ENCODE data around the gene RBBP4.
"Not testable (repeated sequence)": the region's sequence is repeated elsewhere in the genome, so short reads cannot be mapped to it uniquely, and the experiment has no call there.

The RBBP4 gene

DNA sequence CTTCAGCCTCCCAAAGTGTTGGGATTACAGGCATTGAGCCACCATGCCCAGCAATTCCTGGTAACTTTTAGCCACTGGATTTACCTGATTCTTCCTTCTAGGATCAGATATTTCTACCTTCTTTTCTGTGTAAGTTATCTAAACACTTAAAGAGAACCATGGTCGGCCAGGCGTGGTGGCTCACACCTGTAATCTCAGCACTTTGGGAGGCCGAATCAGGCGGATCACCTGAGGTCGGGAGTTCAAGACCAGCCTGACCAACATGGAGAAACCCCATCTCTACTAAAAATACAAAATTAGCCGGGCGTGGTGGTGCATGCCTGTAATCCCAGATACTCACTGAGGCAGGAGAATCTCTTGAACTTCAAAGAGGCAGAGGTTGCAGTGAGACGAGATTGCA lies 46.0 kb downstream of the RBBP4 start:
- DNase-seq, H3K4me1 Mint-ChIP-seq, H3K27ac Mint-ChIP-seq, H3K9me3 Mint-ChIP-seq, ATAC-seq, H3K4me3 Mint-ChIP-seq: not testable (repeated sequence)
- peaks cover 22% of the 10 kb centered on the region for H3K27me3 Mint-ChIP-seq

DNA sequence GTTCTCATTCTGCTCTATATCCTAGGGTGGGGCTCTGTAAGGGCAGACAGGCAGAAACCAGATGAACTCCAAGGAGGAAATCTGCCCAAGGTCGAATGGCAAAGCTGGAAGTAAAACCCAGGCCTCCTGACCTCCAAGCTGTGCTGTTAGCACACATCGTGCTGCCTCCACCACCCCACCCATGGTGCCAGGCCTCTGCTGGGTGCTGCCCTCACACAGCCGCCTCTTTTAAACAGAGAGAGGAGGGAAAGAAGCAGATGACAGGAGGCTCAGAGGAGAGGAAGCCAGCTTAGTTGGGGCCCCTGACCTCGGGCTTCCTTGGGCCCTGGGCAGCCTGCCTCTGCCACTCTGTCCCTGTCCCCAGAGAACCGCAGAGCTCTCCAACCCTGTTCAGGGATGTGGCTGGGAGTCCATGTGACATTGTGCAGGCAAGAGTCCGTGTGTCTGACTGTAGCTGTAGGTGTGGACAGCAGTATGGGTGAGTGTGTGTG lies 50.5 kb downstream of the RBBP4 start:
- DNase-seq (no peak), ATAC-seq (peak; percentile 8)
- H3K4me1 Mint-ChIP-seq, result peaks cover 8% of the 10 kb centered on the region
- H3K27me3 Mint-ChIP-seq, result peaks cover 59% of the 10 kb centered on the region
- H3K27ac Mint-ChIP-seq, result no peak overlapping the region
- no peak overlapping the region for H3K4me3 Mint-ChIP-seq
- H3K9me3 Mint-ChIP-seq, result no peaks in the 10 kb centered on the region

DNA sequence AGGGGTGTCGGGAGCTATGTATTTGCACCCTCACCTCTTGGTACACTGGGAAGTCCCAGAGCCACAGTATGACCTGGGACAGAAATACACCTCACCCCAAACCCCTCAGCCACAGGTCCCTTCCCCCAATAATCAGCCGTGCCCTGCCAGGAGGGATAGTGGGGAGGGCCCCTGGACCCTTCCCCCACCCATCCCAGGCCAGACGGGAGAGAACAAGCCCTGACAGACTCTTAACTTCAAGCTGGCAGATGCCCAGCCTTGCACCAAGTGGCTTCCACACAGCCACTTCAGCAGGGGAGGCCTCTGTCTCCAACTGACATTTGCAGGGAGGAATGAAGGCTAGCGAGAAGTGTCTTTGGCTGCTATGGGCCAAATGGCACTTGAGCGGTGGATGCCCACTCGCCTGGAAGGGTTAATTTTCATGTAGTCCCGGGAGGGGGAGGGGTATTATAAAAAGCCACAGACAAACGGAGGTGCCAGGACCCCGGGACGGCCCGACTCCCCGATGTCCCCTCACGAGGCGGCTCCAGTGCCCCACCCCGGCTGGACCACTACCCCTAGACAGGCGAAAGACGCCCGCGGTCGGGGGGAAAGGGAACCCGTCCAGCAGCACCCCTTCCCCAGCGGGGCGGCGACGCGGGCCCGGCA lies 51.1 kb downstream of the RBBP4 start:
- peak overlapping the region in 1 of 2 donors; percentile 24 for H3K4me3 Mint-ChIP-seq
- peaks cover 8% of the 10 kb centered on the region for H3K4me1 Mint-ChIP-seq
- peak; percentile 18 for ATAC-seq
- no peak for DNase-seq
- peaks cover 63% of the 10 kb centered on the region for H3K27me3 Mint-ChIP-seq
- no peaks in the 10 kb centered on the region for H3K9me3 Mint-ChIP-seq
- H3K27ac Mint-ChIP-seq, result no peak overlapping the region

DNA sequence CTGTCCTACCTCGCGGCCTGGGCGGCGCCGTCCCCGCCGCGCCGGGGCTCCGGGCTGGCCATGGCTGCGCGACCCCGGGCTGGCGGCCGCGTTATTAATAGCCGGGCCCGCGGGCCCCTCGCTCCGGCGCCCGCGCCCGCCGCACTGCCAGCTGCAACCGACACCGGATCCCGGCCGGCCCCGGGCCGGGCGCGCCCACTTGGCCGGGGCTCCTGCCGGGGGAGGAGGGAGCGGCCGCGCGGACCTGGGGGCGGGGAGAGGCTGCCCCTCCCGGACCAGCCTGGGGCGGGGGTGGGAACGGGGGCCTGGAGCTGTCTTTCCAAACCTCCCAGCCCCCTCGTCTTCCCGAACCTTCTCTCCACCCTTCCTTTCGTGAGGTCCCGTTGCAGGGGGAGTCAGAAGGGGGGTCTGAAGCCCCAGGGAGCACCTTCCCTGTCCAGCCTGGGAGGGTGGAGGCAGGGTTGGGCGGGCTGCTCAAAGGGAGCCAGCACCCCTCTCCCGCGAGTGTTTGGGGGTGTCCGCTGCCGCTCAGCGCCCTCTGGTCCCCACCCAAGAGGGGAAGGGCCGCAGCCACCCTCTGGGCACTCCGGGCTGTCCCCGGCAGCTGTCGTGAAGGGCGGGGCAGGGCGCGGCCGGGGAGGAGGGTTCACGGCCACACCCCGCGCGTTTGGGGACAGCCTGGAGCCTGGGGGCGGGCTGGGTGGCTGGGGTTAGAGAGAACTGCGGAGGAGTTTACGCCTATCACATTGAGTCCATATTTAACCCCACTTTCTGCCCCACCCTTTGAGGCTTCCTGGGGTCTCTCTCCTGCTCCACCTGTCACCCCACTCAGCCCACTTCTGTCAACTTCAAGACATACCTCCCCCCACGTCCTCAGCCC lies 51.8 kb downstream of the RBBP4 start, which contains the start of gene SYNC:
Gene SYNC, minus strand, starts transcription at position 172 of the 880 bp plus-strand sequence. Its CDS starts 110 bp downstream, at position 62.
- Mint-ChIP-seq H3K27me3 (peaks cover 69% of the 10 kb centered on the region), H3K4me3 (peak within 1 kb of the TSS; percentile 5 to 58), H3K27ac (no peak within 1 kb of the TSS), H3K4me1 (peaks cover 8% of the 10 kb centered on the region), H3K9me3 (no peaks in the 10 kb centered on the region)
- DNase-seq, result no peak
- ATAC-seq, result peak; percentile 72

DNA sequence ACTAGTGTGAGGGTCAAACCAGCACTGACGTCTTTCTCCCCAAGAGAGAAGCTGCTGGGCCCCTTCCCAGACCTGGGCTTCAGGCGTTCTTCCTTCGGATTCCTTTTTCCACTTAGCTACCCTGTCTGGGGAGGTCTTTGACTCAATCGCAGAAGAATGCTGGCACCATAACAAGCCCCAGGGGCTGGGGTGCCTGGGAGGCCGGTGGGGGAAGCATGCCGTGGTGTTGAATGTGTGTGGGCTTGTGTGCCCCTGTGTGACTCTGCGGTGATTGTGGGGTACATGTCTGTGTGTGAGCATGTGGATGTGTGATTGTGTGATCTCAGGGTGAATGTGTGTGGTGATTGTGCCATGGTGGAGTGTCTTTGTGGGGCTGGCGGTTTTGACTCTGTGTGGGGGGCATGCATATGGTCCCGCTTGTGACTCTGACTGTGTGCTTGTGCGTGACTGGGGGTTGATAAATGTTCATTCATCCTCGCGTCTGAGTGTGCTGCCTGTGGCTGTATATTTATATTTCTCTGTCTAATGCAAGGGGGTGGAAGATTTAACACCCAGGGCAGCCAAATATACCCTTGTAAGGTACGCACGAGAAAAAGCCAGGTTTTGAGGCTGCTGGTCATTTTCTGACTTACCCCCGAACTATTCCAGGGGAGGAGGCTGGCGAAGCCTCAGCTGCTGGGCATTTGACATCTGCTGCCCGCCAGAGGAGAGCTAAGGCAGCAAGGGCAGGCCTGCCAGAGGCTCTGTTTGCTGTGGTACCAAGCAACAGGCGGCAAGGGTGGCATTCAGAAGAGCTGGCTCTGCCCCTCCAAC lies 52.7 kb downstream of the RBBP4 start:
- H3K4me3 Mint-ChIP-seq, result peak overlapping the region; percentile 5 to 58
- peaks cover 71% of the 10 kb centered on the region for H3K27me3 Mint-ChIP-seq
- peaks cover 8% of the 10 kb centered on the region for H3K4me1 Mint-ChIP-seq
- DNase-seq (no peak), ATAC-seq (no peak)
- H3K27ac Mint-ChIP-seq, result no peak overlapping the region
- no peaks in the 10 kb centered on the region for H3K9me3 Mint-ChIP-seq

DNA sequence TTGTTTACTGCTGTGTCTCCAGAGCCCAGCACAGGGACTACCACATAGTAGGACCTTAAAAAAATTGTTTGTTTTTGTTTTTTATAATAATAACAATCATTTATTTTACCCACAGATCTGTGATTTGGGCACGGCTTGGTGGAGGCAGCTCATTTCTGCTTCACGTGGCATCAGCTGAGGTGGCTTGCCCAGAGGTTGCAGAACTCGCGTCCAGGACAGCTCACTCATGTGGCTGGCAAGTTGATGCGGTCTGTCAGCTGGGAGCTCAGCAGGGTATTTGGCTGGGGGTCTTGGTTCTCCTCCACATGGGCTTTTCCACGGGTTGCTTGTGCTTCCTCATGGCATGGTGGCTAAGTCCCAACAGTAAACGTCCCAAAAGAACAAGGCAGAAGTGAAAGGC lies 54.5 kb downstream of the RBBP4 start:
- DNase-seq (no peak), ATAC-seq (no peak)
- H3K27ac Mint-ChIP-seq, result no peak overlapping the region
- no peak overlapping the region for H3K4me3 Mint-ChIP-seq
- H3K27me3 Mint-ChIP-seq, result peaks cover 62% of the 10 kb centered on the region
- peaks cover 8% of the 10 kb centered on the region for H3K4me1 Mint-ChIP-seq
- no peaks in the 10 kb centered on the region for H3K9me3 Mint-ChIP-seq

DNA sequence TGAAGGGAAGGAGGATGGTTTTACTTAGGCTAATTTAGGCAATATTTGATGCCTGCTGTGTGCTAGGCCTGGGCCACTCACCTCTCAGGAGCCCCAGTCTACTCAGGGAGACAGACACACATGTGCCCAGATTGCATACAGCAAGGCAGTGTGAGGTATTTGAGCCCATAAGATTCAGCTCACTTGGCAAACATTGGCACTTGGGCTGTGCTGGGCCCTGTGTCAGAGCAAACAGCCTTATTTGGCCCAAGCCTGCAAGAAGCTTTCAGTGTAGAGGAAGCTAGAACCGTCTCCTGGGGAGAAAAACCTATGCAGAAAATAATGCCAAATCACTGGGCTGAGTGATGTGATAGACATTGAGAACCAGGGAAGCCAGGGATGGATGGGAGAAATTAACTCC lies 55.5 kb downstream of the RBBP4 start:
- no peak overlapping the region for H3K4me3 Mint-ChIP-seq
- H3K27ac Mint-ChIP-seq, result no peak overlapping the region
- DNase-seq (no peak), ATAC-seq (no peak)
- peaks cover 8% of the 10 kb centered on the region for H3K4me1 Mint-ChIP-seq
- H3K9me3 Mint-ChIP-seq, result no peaks in the 10 kb centered on the region
- H3K27me3 Mint-ChIP-seq, result peaks cover 54% of the 10 kb centered on the region

DNA sequence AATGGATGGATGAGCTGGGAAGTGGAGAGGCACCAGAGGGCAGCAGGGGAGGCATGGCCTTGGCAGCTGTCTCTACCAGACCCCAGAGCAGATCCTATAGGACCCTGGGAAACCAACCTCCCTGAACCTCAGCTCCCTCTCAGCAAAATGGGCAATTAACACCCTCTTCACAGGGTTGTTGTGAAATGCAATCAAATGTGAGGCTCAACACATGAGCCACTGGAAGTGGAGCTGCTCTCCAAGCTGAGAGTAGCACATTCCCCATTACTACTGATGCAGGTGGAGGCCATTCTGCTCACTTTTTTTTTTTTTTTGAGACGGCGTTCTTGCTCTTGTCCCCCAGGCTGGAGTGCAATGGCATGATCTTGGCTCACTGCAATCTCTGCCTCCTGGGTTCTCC lies 58.1 kb downstream of the RBBP4 start:
- DNase-seq (no peak), ATAC-seq (no peak)
- H3K4me1 Mint-ChIP-seq, result peaks cover 9% of the 10 kb centered on the region
- H3K4me3 Mint-ChIP-seq, result no peak overlapping the region
- peaks cover 42% of the 10 kb centered on the region for H3K27me3 Mint-ChIP-seq
- H3K9me3 Mint-ChIP-seq, result no peaks in the 10 kb centered on the region
- H3K27ac Mint-ChIP-seq, result no peak overlapping the region

DNA sequence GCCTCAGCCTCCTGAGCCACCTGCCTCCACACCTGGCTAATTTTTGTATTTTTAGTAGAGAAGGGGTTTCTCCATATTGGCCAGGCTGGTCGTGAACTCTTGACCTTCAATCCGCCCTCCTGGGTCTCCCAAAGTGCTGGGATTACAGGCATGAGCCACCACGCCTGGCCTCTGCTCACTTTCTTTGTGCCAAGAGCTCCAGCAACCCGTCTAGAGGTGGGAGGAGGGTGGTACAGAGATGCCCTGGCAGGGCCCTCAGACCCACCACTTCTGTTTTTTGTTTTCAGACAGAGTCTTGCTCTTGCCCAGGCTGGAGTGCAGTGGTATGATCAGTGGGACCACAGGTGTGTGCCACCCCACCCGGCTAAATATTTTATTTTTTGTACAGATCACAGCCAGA lies 58.5 kb downstream of the RBBP4 start:
- H3K9me3 Mint-ChIP-seq, result no peaks in the 10 kb centered on the region
- H3K4me1 Mint-ChIP-seq, result peaks cover 9% of the 10 kb centered on the region
- DNase-seq, result no peak
- peaks cover 38% of the 10 kb centered on the region for H3K27me3 Mint-ChIP-seq
- no peak overlapping the region for H3K27ac Mint-ChIP-seq
- H3K4me3 Mint-ChIP-seq, result no peak overlapping the region
- no peak for ATAC-seq

DNA sequence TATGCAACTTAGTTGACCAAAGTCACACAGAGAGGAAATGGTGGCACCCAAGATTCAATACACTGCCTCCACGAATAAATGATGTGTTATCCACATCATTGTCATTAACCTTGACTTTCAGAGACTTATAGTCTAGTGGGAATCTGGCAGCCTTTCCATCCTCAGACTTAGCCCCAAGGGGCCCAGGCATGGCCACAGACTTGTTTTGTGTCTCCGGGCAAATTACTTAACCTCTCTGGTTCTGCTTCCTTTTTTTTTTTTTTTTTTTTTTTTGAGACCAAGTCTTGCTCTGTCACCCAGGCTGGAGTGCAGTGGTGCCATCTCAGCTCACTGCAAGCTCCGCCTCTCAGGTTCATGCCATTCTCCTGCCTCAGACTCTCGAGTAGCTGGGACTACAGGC lies 60.2 kb downstream of the RBBP4 start:
- not testable (repeated sequence) for H3K9me3 Mint-ChIP-seq, DNase-seq, H3K27ac Mint-ChIP-seq, H3K4me3 Mint-ChIP-seq, ATAC-seq
- Mint-ChIP-seq H3K4me1 (peaks cover 13% of the 10 kb centered on the region), H3K27me3 (peaks cover 23% of the 10 kb centered on the region)

DNA sequence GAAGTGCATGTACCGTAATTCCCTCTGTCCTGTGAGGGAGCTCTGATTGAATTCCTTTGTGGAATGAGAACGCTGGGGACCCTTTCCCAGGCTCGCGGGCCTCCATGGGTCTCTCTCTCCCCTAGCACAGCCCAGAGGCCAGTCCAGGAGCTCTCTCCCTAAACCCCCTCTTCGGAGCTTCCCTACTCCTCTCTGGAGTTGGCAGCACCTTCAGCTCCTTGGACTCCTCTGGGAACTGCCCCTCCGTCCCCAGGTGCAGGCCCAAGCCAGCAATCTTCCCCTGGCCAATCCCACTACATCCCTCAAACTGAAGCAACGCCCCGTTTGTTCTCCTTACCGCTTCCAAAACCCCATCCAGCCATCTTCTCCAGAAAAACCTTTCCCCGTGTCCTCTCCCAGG lies 62.1 kb downstream of the RBBP4 start:
- Mint-ChIP-seq H3K27me3 (peaks cover 9% of the 10 kb centered on the region), H3K4me1 (peaks cover 23% of the 10 kb centered on the region), H3K9me3 (no peaks in the 10 kb centered on the region), H3K4me3 (peak overlapping the region; percentile 59 to 73), H3K27ac (no peak overlapping the region)
- ATAC-seq (no peak), DNase-seq (no peak)

DNA sequence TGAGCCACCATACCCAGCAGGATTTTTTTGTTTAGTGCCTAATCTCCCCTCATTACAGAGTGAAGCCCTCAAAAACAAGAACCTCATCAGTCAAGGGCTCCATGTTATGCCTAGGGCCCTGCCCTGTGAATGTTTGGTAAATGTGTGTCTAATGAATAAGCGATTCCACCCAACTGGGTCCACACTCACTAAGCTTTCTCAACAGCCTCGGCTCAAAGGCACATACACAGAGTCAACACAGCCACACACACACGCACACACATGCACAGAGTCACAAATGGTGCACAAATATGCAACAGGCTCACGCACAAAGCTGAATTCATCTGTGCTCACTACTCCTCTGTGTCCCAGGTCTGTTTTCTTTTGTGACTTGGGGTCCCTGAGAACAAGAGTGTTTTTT lies 63.3 kb downstream of the RBBP4 start:
- H3K4me1 Mint-ChIP-seq, result peaks cover 23% of the 10 kb centered on the region
- no peak overlapping the region for H3K4me3 Mint-ChIP-seq
- peaks cover 9% of the 10 kb centered on the region for H3K27me3 Mint-ChIP-seq
- DNase-seq, result no peak
- no peak overlapping the region for H3K27ac Mint-ChIP-seq
- no peak for ATAC-seq
- no peaks in the 10 kb centered on the region for H3K9me3 Mint-ChIP-seq

DNA sequence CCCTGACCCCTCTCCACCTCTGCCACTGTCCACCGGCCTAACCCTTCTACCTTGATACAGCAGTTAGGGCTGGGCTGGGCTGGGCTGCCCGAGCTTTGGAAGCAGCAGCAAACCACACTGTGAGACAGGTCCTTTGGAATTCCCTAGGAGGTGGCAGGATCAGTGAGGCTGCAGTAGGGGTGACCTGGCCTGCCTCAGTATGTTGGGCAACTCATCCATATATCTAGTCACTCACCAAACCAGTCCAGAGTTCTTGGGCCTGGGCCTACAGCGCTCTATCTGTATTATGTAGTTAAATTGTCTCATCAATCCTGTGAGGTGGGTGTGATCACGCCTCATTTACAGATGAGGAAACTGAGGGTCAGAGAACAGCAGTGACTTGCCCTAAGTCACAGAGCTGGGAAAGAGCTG lies 64.9 kb downstream of the RBBP4 start:
- ATAC-seq (no peak), DNase-seq (no peak)
- Mint-ChIP-seq H3K4me3 (no peak overlapping the region), H3K4me1 (peaks cover 23% of the 10 kb centered on the region), H3K27me3 (peaks cover 9% of the 10 kb centered on the region), H3K9me3 (no peaks in the 10 kb centered on the region), H3K27ac (no peak overlapping the region)

DNA sequence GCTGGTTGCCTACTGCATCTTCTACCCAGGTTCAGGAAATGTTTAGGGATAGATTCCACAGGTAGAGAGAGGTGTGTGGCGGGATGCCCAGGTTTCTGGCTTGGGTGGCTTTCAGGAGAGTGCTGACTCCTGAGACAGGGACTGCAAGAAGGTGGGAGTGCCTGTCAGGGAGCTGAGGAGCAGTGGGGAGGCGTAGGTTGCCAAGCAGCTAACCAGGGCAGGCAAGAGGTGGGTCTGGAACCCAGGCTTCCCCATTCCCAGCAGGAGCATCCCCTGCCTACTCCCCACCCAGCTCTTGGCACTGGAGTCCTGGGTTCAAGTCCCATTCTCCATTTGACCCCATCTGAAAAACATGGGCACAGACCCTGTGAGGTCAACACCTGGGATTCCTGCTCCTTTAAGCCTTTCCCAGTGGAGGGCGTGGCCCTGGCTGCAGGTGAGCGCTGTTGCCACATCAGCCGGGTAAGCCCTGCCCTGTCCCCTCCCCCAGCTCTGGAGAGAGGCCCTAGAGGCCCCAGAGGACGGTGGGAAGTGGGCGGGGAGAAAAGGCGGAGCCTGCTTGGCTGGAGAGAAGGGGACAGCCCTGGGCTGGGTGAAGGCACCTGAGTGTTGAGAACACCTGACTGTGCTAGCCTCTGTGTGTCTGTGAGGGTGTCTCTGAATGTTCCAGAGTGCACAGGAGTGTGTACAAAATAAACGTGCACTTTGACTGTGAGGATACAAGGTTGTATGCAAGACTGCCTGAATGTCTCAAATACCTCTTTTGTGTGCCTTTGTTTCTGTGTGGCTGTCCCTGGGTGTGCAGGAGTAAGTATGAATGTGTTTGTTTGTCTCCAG lies 65.5 kb downstream of the RBBP4 start:
- H3K4me1 Mint-ChIP-seq, result peaks cover 23% of the 10 kb centered on the region
- peak; percentile 79 for ATAC-seq

DNA sequence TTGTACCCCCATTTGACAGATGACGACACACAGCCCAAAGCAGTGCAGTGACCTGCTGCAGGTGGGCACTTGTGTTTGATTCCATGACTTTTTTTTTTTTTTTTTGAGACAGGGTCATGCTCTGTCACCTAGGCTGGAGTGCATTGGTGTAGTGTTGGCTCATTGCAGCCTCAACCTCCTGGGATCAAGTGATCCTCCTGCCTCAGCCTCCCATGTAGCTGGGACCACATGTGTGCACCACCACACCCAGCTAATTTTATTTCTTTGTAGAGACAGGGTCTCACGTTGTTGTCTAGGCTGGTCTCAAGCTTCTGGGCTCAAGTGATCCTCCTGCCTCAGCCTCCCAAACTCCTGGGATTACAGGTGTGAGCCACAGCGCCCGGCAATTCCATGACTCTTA lies 66.5 kb downstream of the RBBP4 start:
- ATAC-seq (no peak), DNase-seq (no peak)
- H3K4me1 Mint-ChIP-seq, result peaks cover 15% of the 10 kb centered on the region
- H3K27me3 Mint-ChIP-seq, result peaks cover 16% of the 10 kb centered on the region
- no peaks in the 10 kb centered on the region for H3K9me3 Mint-ChIP-seq
- no peak overlapping the region for H3K4me3 Mint-ChIP-seq
- peak overlapping the region in 1 of 2 donors; percentile 11 for H3K27ac Mint-ChIP-seq

More for the DNA sequence above, 65.5 kb downstream of the RBBP4 start:
- H3K9me3 Mint-ChIP-seq, result no peaks in the 10 kb centered on the region
- peaks cover 13% of the 10 kb centered on the region for H3K27me3 Mint-ChIP-seq
- H3K4me3 Mint-ChIP-seq, result no peak overlapping the region
- peak; percentile 43 to 64 for DNase-seq
- H3K27ac Mint-ChIP-seq, result no peak overlapping the region

Data from stimulated activated naive CD8-positive, alpha-beta T cell treated with anti-CD3 and anti-CD28 coated beads, Interleukin-15, amount 100 ng/mL, for 72 hours (primary cell).